KOPT-K1 (cell line): Measurements from ENCODE around the gene CD27.

Source experiments
- H3K27ac ChIP-seq: fragments of 200-600 bp; sonication (generic); 2 replicates; pipeline ENCODE4 v1.5.1; 2016; ENCODE audit warnings: antibody characterized with exemption, mild to moderate bottlenecking, low read depth, low read length; ENCODE audit not compliant: poor library complexity, severe bottlenecking
- H3K36me3 ChIP-seq: fragments of 200-600 bp; sonication (generic); 2 replicates; pipeline ENCODE4 v1.5.1; 2017; ENCODE audit warnings: antibody characterized with exemption, mild to moderate bottlenecking, low read length, moderate library complexity; ENCODE audit not compliant: insufficient read depth
- H3K9me3 ChIP-seq: fragments of 200-600 bp; sonication (generic); 2 replicates; pipeline ENCODE4 v1.5.1; 2017; ENCODE audit warnings: antibody characterized with exemption, low read length, mild to moderate bottlenecking; ENCODE audit not compliant: insufficient read depth, poor library complexity, severe bottlenecking

The CD27 gene

GRCh38 chr12:6444704-6445688, at the start of gene CD27:
Gene CD27, plus strand, starts transcription at chr12:6444955. Its CDS starts 141 bp downstream, at chr12:6445096.
- Histone ChIP-seq H3K9me3 (no peaks in the 10 kb centered on the region), H3K27ac (peak within 1 kb of the TSS; percentile 75), H3K36me3 (peaks cover 3% of the 10 kb centered on the region; the same call in 1 of the 2 replicates)

- Histone ChIP-seq H3K27ac (no peak overlapping the region), H3K36me3 (no peaks in the 10 kb centered on the region), H3K9me3 (no peaks in the 10 kb centered on the region)
Observed at GRCh38 chr12:6396031-6396430, 48.7 kb upstream of the CD27 start.

GRCh38 chr12:6399884-6400644, 44.7 kb upstream of the CD27 start:
- Histone ChIP-seq H3K36me3 (no peaks in the 10 kb centered on the region), H3K9me3 (no peaks in the 10 kb centered on the region), H3K27ac (no peak overlapping the region)

- H3K9me3 ChIP-seq: no peaks in the 10 kb centered on the region
- no peak overlapping the region for H3K27ac ChIP-seq
- H3K36me3 ChIP-seq: no peaks in the 10 kb centered on the region
Observed at GRCh38 chr12:6404390-6404789, 40.4 kb upstream of the CD27 start.

GRCh38 chr12:6405963-6406362, 38.8 kb upstream of the CD27 start:
- no peaks in the 10 kb centered on the region for H3K9me3 ChIP-seq
- no peaks in the 10 kb centered on the region for H3K36me3 ChIP-seq
- H3K27ac ChIP-seq: no peak overlapping the region

- Histone ChIP-seq H3K36me3 (no peaks in the 10 kb centered on the region), H3K27ac (no peak overlapping the region), H3K9me3 (no peaks in the 10 kb centered on the region)
Observed at GRCh38 chr12:6407236-6407954, 37.4 kb upstream of the CD27 start.

- Histone ChIP-seq H3K36me3 (no peaks in the 10 kb centered on the region), H3K27ac (no peak overlapping the region), H3K9me3 (no peaks in the 10 kb centered on the region)
Observed at GRCh38 chr12:6416596-6416995, 28.2 kb upstream of the CD27 start.

- H3K27ac ChIP-seq: no peak overlapping the region
- no peaks in the 10 kb centered on the region for H3K9me3 ChIP-seq
- no peaks in the 10 kb centered on the region for H3K36me3 ChIP-seq
Observed at GRCh38 chr12:6418796-6419195, 26.0 kb upstream of the CD27 start.

- H3K9me3 ChIP-seq: no peaks in the 10 kb centered on the region
- H3K27ac ChIP-seq: no peak overlapping the region
- H3K36me3 ChIP-seq: no peaks in the 10 kb centered on the region
Observed at GRCh38 chr12:6420364-6420763, 24.4 kb upstream of the CD27 start.

- no peaks in the 10 kb centered on the region for H3K9me3 ChIP-seq
- H3K36me3 ChIP-seq: no peaks in the 10 kb centered on the region
- H3K27ac ChIP-seq: peak overlapping the region; percentile 53
Observed at GRCh38 chr12:6423267-6424007, 21.3 kb upstream of the CD27 start.

- no peaks in the 10 kb centered on the region for H3K9me3 ChIP-seq
- no peaks in the 10 kb centered on the region for H3K36me3 ChIP-seq
- peak overlapping the region; percentile 53 for H3K27ac ChIP-seq
Observed at GRCh38 chr12:6424008-6424347, 20.8 kb upstream of the CD27 start.

- Histone ChIP-seq H3K27ac (no peak overlapping the region), H3K9me3 (no peaks in the 10 kb centered on the region), H3K36me3 (no peaks in the 10 kb centered on the region)
Observed at GRCh38 chr12:6424866-6425265, 19.9 kb upstream of the CD27 start.

- no peaks in the 10 kb centered on the region for H3K36me3 ChIP-seq
- H3K27ac ChIP-seq: peak overlapping the region; percentile 77
Observed at GRCh38 chr12:6425590-6426531, 18.9 kb upstream of the CD27 start.

More at GRCh38 chr12:6425590-6426531, 18.9 kb upstream of the CD27 start:
- H3K9me3 ChIP-seq: no peaks in the 10 kb centered on the region
